Measurements from ENCODE around the gene ZW10. TPM values are rescaled to one million over a fixed set of nuclear protein-coding genes. Genes with fewer than 3 reads are reported as not detected.

Gene ZW10
- total and polyA plus RNA-seq, 10 of the 15 experiments (the other 5 are each of a cell fraction or from before 2014, with no cell fraction given) = 5.4 to 32.0 (median 17.3) TPM

GRCh38 chr11:113806406-113806805, 32.9 kb upstream of the ZW10 start:
- DNase-seq (ENCODE audit: low read depth, low spot score) = no peak
- Histone ChIP-seq H3K4me2 (ENCODE audit: control insufficient read depth, insufficient read depth) (no peak overlapping the region), H3K4me1 (ENCODE audit: control insufficient read depth, insufficient read depth, low read length) (no peaks in the 10 kb centered on the region), H3K27me3 (replicated peaks in 1 of 2; ENCODE audit: control insufficient read depth in 2 of 2, insufficient read depth in 2 of 2, low read length in 1 of 2) (no peaks in the 10 kb centered on the region), H3K27ac (ENCODE audit: control insufficient read depth, insufficient read depth) (no peak overlapping the region), H3K9me3 (replicated peaks; ENCODE audit: control insufficient read depth, insufficient read depth, low read length) (no peaks in the 10 kb centered on the region), H3K9ac (ENCODE audit: control insufficient read depth, insufficient read depth, low read length) (no peak overlapping the region), H4K20me1 (ENCODE audit: control insufficient read depth, insufficient read depth) (no peaks in the 10 kb centered on the region), H3K4me3 (no peak overlapping the region), H3K79me2 (ENCODE audit: control insufficient read depth, insufficient read depth, low read length) (no peaks in the 10 kb centered on the region), H2AFZ (ENCODE audit: control insufficient read depth, low read depth, low read length) (no peak overlapping the region), H3K36me3 (ENCODE audit: control insufficient read depth in 2 of 2, insufficient read depth in 2 of 2, low read length in 1 of 2) (peaks cover 5 to 21% of the 10 kb centered on the region in 2 experiments)
- intact Hi-C loops (cut with micrococcal nuclease; ENCODE audit: unreplicated experiment) (loop anchor here (5.0 kb wide), 1 partner anchor 456 kb away; no protein-coding TSS in a partner anchor), in situ Hi-C loops (cut with MboI) (loop anchor here (10.0 kb wide), 1 partner anchor 458 kb away; no protein-coding TSS in a partner anchor)
- POLR2A ChIA-PET = interaction anchor here (0.6 to 0.7 kb wide), 2 partner anchors 70 to 1583 kb away, joined by 4 to 8 read pairs; no protein-coding TSS in a partner anchor
- CTCF ChIA-PET = interaction anchor here (0.7 to 4.2 kb wide), 16 partner anchors 10 to 456 kb away, joined by 3 to 28 read pairs (median 4); no protein-coding TSS in a partner anchor
- no peak for FAIRE-seq
- no TSS peak for BruUV-seq (replicated peaks)
- peak; percentile 83 for ATAC-seq
- RAD21 ChIA-PET (ENCODE audit: unreplicated experiment) = interaction anchor here (0.6 to 2.7 kb wide), 5 partner anchors 9 to 454 kb away, joined by 3 to 7 read pairs (median 3); no protein-coding TSS in a partner anchor
- WGBS (ENCODE audit: insufficient coverage, insufficient replicate concordance, low lambda C conversion rate, missing lambda C conversion rate) = 82% methylated on average over 2 of the region's 2 CpGs
- SMC1A ChIA-PET (ENCODE audit: uncharacterized antibody, unreplicated experiment) = interaction anchor here (0.6 to 3.7 kb wide), 7 partner anchors 10 to 1396 kb away, joined by 3 to 12 read pairs (median 3); no protein-coding TSS in a partner anchor
- no peak for TF ChIP-seq HCFC1 (IDR thresholded peaks at IDR 0.05; ENCODE audit: low read length)
- peak; percentile 58 for TF ChIP-seq SMC3 (IDR thresholded peaks at IDR 0.05; ENCODE audit: borderline replicate concordance, low read length)
- TF ChIP-seq CTCF (IDR thresholded peaks at IDR 0.05 in 2 of 3, conservative IDR thresholded peaks at IDR 0.05 in 1 of 3; ENCODE audit: control insufficient read depth in 2 of 3, extremely low read depth in 1 of 3, insufficient read depth in 1 of 3, low read depth in 3 of 3, low read length in 3 of 3) = peak; percentile 51 to 67 (median 55)
- TF ChIP-seq RAD21 (IDR thresholded peaks at IDR 0.05; ENCODE audit: insufficient read depth, low read depth, low read length) = peak; percentile 53
- no peak for TF ChIP-seq WRNIP1 (IDR thresholded peaks at IDR 0.05; ENCODE audit: borderline replicate concordance, low read depth, low read length)

All from GM12878 (cell line).